Measurements from ENCODE around the gene FAIM2. TPM values are rescaled to one million over a fixed set of nuclear protein-coding genes. Genes with fewer than 3 reads are reported as not detected.

FAIM2 gene
- total and polyA plus RNA-seq, 2 donors (not counting 3 experiments of a cell fraction or from before 2014, with no cell fraction given), result 0.01 TPM; not detected in 1

DNA sequence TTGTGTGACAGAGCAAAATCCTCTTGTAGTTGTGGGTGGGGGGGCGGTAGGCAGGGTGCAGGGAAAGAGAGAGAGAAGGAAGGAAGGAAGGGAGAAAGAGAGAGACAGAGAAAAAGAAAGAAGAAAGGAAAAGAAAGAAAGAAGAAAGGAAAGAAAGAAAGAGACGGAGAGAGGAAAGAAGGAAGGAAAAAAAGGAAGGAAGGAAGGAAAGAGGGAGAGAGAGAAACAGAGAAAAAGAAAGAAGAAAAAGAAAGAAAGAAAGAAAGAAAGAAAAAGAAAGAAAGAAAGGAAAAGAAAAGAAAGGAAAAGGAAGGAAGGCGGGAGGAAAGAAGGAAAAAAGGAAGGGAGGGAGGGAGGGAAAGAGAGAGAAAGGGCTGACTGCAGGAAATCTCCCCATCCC, 17.6 kb upstream of the FAIM2 start:
- FAIRE-seq (no peak), DNase-seq (ENCODE audit: low read depth, low spot score) (no peak)
- Histone ChIP-seq H4K20me1 (replicated peaks; ENCODE audit: control insufficient read depth, extremely low read depth, insufficient read depth, low read length) (no peaks in the 10 kb centered on the region), H3K4me3 (replicated peaks in 1 of 3; ENCODE audit: insufficient read depth in 1 of 3, low read depth in 1 of 3, low read length in 3 of 3) (no peak overlapping the region), H3K27ac (ENCODE audit: insufficient read depth, low read depth, low read length) (no peak overlapping the region), H3K9ac (replicated peaks; ENCODE audit: extremely low read depth, insufficient read depth, low read length) (no peak overlapping the region), H3K79me2 (ENCODE audit: control insufficient read depth, insufficient read depth, low read length) (no peaks in the 10 kb centered on the region), H3K9me1 (replicated peaks; ENCODE audit: control insufficient read depth, extremely low read depth, insufficient read depth, low read length) (no peaks in the 10 kb centered on the region), H3K4me1 (ENCODE audit: control insufficient read depth, extremely low read depth, insufficient read depth, low read length) (peaks cover 16% of the 10 kb centered on the region), H3K27me3 (ENCODE audit: control insufficient read depth in 2 of 2, insufficient read depth in 2 of 2, low read length in 2 of 2) (no peaks in the 10 kb centered on the region), H3K4me2 (ENCODE audit: insufficient read depth, low read length) (no peak overlapping the region), H3K36me3 (ENCODE audit: control insufficient read depth in 2 of 2, extremely low read depth in 1 of 2, insufficient read depth in 2 of 2, low read length in 2 of 2) (no peaks in the 10 kb centered on the region), H2AFZ (ENCODE audit: low read depth, low read length) (no peak overlapping the region), H3K9me3 (replicated peaks; ENCODE audit: control insufficient read depth, insufficient read depth, low read length) (no peaks in the 10 kb centered on the region)
- CTCF ChIA-PET, result interaction anchor here (0.8 to 3.2 kb wide), 6 partner anchors 12 to 54 kb away, joined by 3 to 16 read pairs (median 4); no protein-coding TSS in a partner anchor
- dilution Hi-C loops (cut with MboI; ENCODE audit: extremely low pct_ligation_motif_present, low sequenced_read_pairs), result no loop called here
- intact Hi-C loops (cut with micrococcal nuclease), result no loop called here
- TF ChIP-seq EZH2 (IDR thresholded peaks at IDR 0.05; ENCODE audit: borderline replicate concordance, low read depth, low read length, severe bottlenecking), result no peak
- TF ChIP-seq, protein P1, sequence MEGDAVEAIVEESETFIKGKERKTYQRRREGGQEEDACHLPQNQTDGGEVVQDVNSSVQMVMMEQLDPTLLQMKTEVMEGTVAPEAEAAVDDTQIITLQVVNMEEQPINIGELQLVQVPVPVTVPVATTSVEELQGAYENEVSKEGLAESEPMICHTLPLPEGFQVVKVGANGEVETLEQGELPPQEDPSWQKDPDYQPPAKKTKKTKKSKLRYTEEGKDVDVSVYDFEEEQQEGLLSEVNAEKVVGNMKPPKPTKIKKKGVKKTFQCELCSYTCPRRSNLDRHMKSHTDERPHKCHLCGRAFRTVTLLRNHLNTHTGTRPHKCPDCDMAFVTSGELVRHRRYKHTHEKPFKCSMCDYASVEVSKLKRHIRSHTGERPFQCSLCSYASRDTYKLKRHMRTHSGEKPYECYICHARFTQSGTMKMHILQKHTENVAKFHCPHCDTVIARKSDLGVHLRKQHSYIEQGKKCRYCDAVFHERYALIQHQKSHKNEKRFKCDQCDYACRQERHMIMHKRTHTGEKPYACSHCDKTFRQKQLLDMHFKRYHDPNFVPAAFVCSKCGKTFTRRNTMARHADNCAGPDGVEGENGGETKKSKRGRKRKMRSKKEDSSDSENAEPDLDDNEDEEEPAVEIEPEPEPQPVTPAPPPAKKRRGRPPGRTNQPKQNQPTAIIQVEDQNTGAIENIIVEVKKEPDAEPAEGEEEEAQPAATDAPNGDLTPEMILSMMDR (IDR thresholded peaks at IDR 0.05; ENCODE audit: extremely low read depth in 1 of 2, insufficient read depth in 1 of 2, low read depth in 1 of 2, low read length in 2 of 2), result no peak
- TF ChIP-seq POLR2AphosphoS5 (IDR thresholded peaks at IDR 0.05; ENCODE audit: insufficient read depth, low read depth, low read length), result no peak
- no peak for TF ChIP-seq JUN (IDR thresholded peaks at IDR 0.05; ENCODE audit: borderline replicate concordance, insufficient read depth, insufficient read length, low read depth)
- TF ChIP-seq FOS (IDR thresholded peaks at IDR 0.05; ENCODE audit: borderline replicate concordance, insufficient read depth, low read length), result no peak
- TF ChIP-seq POLR2A (IDR thresholded peaks at IDR 0.05; ENCODE audit: low read depth, low read length), result no peak
- TF ChIP-seq GATA2 (IDR thresholded peaks at IDR 0.05; ENCODE audit: insufficient read depth, insufficient read length, low read depth, low read length), result no peak
- TF ChIP-seq, protein P2, sequence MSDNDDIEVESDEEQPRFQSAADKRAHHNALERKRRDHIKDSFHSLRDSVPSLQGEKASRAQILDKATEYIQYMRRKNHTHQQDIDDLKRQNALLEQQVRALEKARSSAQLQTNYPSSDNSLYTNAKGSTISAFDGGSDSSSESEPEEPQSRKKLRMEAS (IDR thresholded peaks at IDR 0.05; ENCODE audit: insufficient read depth, insufficient read length), result no peak
- TF ChIP-seq MYC (IDR thresholded peaks at IDR 0.05; ENCODE audit: low read depth, low read length), result no peak
- POLR2A ChIA-PET, result no interaction called here
- BruUV-seq (replicated peaks), result no TSS peak
